Measurements from ENCODE around the gene SSBP3. TPM values are rescaled to one million over a fixed set of nuclear protein-coding genes. Genes with fewer than 3 reads are reported as not detected.

SSBP3 gene
- total and polyA plus RNA-seq, 2 experiments from 2014 or later: 47.4 to 68.6 TPM

GRCh38 chr1:54337928-54338327 lies 68.3 kb downstream of the SSBP3 start (continued):
- TF ChIP-seq, protein P1, sequence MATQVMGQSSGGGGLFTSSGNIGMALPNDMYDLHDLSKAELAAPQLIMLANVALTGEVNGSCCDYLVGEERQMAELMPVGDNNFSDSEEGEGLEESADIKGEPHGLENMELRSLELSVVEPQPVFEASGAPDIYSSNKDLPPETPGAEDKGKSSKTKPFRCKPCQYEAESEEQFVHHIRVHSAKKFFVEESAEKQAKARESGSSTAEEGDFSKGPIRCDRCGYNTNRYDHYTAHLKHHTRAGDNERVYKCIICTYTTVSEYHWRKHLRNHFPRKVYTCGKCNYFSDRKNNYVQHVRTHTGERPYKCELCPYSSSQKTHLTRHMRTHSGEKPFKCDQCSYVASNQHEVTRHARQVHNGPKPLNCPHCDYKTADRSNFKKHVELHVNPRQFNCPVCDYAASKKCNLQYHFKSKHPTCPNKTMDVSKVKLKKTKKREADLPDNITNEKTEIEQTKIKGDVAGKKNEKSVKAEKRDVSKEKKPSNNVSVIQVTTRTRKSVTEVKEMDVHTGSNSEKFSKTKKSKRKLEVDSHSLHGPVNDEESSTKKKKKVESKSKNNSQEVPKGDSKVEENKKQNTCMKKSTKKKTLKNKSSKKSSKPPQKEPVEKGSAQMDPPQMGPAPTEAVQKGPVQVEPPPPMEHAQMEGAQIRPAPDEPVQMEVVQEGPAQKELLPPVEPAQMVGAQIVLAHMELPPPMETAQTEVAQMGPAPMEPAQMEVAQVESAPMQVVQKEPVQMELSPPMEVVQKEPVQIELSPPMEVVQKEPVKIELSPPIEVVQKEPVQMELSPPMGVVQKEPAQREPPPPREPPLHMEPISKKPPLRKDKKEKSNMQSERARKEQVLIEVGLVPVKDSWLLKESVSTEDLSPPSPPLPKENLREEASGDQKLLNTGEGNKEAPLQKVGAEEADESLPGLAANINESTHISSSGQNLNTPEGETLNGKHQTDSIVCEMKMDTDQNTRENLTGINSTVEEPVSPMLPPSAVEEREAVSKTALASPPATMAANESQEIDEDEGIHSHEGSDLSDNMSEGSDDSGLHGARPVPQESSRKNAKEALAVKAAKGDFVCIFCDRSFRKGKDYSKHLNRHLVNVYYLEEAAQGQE (IDR thresholded peaks at IDR 0.05; ENCODE audit: unreplicated experiment): no peak
- TF ChIP-seq NANOG (IDR thresholded peaks at IDR 0.05; ENCODE audit: borderline replicate concordance) (no peak), ZNF114 (CRISPR knock-in tag; IDR thresholded peaks at IDR 0.05) (no peak), EZH2phosphoT487 (IDR thresholded peaks at IDR 0.05; ENCODE audit: unreplicated experiment) (no peak), STAT1 (IDR thresholded peaks at IDR 0.05; ENCODE audit: unreplicated experiment) (no peak), CTCF (conservative IDR thresholded peaks at IDR 0.05; ENCODE audit: low read depth in 2 of 2) (no peak), EZH2 (IDR thresholded peaks at IDR 0.05; ENCODE audit: low read depth, unreplicated experiment) (no peak), CREB1 (CRISPR knock-in tag; IDR thresholded peaks at IDR 0.05; ENCODE audit: low read depth) (no peak), POLR2AphosphoS5 (IDR thresholded peaks at IDR 0.05; ENCODE audit: low read depth) (no peak), JUNB (IDR thresholded peaks at IDR 0.05; ENCODE audit: unreplicated experiment) (no peak)

DNA sequence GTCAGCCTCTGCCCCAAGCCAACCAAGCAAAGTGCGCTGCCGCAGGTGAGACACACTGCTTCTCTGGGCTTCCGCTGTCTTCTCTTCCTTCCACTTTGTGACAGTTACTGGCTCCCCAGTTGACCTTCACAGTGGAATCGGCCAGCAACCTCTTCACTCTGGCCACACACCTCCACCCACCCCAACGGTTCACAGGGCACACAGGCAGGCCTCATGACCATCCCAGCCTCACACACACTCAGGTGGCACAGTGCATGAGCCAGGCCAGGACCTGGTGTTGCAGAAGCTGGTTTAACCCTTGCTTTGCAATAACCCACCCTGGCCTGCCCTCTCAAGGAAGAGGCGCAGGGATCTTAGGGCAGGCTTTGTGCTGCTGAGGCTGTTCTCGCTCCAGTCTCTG lies 69.2 kb downstream of the SSBP3 start:
- H3K4me1 ChIP-seq (ENCODE audit: insufficient read depth): peaks cover 83% of the 10 kb centered on the region
- no peak for TF ChIP-seq STAT1 (IDR thresholded peaks at IDR 0.05; ENCODE audit: unreplicated experiment)
- TF ChIP-seq, protein P1 (IDR thresholded peaks at IDR 0.05; ENCODE audit: unreplicated experiment): no peak
- TF ChIP-seq ZNF331 (CRISPR knock-in tag; IDR thresholded peaks at IDR 0.05; ENCODE audit: low read depth): no peak
- TF ChIP-seq JUNB (IDR thresholded peaks at IDR 0.05; ENCODE audit: unreplicated experiment): no peak

More for the DNA sequence above, 69.2 kb downstream of the SSBP3 start:
- H3K27ac ChIP-seq (ENCODE audit: low read depth): 0 out of 2 replicates have a peak overlapping the region, but pooled peaks have one; percentile 59
- no peak overlapping the region for H2AFZ ChIP-seq
- H3K4me3 ChIP-seq: no peak overlapping the region
- no peak for ATAC-seq
- H3K27me3 ChIP-seq (ENCODE audit: insufficient read depth): no peaks in the 10 kb centered on the region
- H3K79me2 ChIP-seq (replicated peaks; ENCODE audit: insufficient read depth): peaks cover 99% of the 10 kb centered on the region
- H3K27ac Mint-ChIP-seq: peak overlapping the region; percentile 31; the same call in 1 of the 2 replicates
- H3K27me3 Mint-ChIP-seq (ENCODE audit: insufficient read depth, low read depth, poor library complexity): peaks cover 20% of the 10 kb centered on the region
- H3K4me3 Mint-ChIP-seq: no peak overlapping the region
- H3K36me3 Mint-ChIP-seq (ENCODE audit: low read depth): peaks cover 3% of the 10 kb centered on the region; the same call in 1 of the 3 replicates
- peaks cover 86% of the 10 kb centered on the region for H3K4me1 Mint-ChIP-seq
- H3F3A ChIP-seq (replicated peaks; ENCODE audit: low read depth): peaks cover 10% of the 10 kb centered on the region; the same call in 1 of the 2 replicates
- H3K9me3 Mint-ChIP-seq: no peaks in the 10 kb centered on the region
- no peak for DNase-seq (ENCODE audit: low spot score)
- H3K9me2 ChIP-seq (ENCODE audit: insufficient read depth): no peaks in the 10 kb centered on the region
- peaks cover 20% of the 10 kb centered on the region for H4K20me1 ChIP-seq (replicated peaks; ENCODE audit: insufficient read depth)
- H3K36me3 ChIP-seq (ENCODE audit: insufficient read depth): no peaks in the 10 kb centered on the region
- no peak overlapping the region for H3K4me2 ChIP-seq
